T1000 (cell line): ENCODE measurements around the gene SLC35E2B.
"Not testable (repeated sequence)": the region's sequence is repeated elsewhere in the genome, so short reads cannot be mapped to it uniquely, and the experiment has no call there.

ENCODE experiments used
- DNase-seq: peaks from one replicate; lab custom pipeline; 2025; ENCODE audit warnings: mixed read lengths; lab: John Stamatoyannopoulos, UW

Gene SLC35E2B

GRCh38 chr1:1692714-1693647, at the start of gene SLC35E2B:
SLC35E2B (minus strand) TSS chr1:1692795; CDS start chr1:1676699, 16,096 bp downstream.
- peak; percentile 88 for DNase-seq

DNA sequence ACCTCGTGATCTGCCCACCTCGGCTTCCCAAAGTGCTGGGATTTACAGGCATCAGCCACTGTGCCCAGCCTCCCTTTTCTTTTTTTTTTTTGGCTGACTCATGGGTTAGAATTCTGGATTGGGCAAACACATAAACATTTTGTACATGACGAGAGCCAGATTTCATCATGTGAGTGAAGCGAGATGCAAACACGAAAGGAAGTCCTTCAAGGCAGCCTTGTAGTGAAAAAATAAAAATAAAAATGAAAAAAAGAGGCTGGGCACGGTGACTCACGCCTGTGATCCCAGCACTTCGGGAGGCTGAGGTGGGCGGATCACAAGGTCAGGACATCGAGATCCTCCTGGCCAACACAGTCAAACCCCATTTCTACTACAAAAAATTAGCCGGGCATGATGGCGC, 48.4 kb upstream of the SLC35E2B start:
- peak; percentile 75 for DNase-seq

DNA sequence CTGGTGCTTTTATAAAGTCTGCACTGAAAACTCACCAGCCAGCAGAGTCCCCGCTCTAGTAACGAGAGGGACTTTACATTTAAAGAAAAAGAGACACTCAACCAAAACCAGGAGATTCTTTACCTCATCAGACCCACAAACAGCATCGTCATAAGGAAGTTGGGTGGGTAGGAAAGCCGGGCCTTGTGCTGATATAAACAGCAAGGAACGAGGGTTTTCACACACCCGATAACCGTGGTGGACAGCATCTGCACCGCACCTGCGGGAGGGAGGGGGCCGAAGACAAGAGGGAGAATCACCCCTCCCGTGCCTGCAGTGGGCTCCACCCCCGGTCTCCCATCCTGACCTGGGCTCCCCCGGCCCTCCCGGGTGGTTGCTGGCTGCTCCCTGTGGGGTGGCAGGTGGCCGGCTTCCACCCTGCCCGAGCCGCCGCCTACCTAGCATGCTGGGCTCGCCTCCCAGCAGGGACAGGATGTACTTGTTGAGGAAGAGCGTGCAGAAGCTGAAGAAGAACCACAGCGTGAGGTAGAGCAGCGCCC, 46.3 kb upstream of the SLC35E2B start:
- DNase-seq = not testable (repeated sequence)

DNA sequence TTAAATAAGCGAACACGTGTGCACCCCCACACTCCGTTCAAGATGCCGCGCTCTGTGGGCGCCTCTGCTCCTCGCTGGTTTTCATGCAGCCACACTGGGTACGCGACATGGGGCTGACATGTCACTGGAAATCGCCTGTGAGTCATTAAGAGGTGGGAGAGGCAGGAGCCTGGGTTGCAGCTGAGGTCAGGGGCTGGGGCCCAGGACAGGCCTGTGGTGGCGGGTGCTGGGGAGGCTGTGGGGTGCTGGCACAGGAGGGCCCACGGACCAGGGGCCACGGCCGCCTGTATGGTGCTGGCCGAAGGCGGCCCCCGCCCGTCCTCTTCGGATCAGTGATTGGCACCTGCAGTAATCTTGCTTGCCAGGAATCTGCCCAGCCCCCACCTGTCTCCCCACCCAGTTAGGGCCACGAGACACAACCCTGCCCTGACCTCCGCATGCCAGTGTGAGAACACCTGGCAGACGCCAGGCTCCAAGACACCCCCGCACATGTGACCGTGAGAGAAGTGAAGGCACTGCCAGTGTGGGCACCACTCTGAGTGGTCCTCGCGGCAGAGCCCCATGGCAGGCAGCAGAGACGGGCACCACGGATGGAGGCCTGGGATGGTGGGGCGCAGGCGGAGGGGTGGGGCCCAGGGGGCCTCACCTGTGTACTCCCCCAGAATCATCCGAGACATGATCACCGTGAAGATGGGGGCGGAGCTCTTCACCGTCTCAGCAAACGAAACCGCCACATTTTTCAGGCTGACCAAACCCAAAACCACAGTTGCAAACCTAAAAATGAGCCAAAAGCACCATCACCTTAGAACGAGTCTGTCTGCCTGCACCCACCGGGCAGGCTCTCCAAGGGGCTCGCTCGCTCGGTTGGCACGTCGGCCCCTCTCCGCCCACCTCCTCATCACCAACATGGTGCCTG, 45.3 kb upstream of the SLC35E2B start:
- DNase-seq = not testable (repeated sequence)

GRCh38 chr1:1732381-1732780, 39.8 kb upstream of the SLC35E2B start:
- DNase-seq = no peak

DNA sequence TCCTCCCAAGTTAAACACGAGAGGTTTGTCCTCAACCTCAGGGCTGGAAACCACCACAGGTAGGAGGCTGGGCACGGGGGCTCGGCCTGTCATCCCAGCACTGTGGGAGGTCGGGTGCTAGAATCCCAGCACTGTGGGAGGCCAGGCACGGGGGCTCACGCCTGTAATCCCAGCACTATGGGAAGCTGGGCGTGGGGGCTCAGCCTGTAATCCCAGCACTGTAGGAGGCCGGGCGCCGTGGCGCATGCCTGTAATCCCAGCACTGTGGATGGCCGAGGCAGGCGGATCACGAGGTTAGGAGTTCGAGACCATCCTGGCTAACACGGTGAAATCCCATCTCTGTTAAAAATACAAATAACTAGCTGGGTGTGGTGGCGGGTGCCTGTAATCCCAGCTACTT, 38.3 kb upstream of the SLC35E2B start:
- no peak for DNase-seq

- DNase-seq = not testable (repeated sequence)
Observed at GRCh38 chr1:1730230-1730629, 37.6 kb upstream of the SLC35E2B start.

GRCh38 chr1:1729116-1729816, 36.7 kb upstream of the SLC35E2B start:
- DNase-seq = not testable (repeated sequence)

DNA sequence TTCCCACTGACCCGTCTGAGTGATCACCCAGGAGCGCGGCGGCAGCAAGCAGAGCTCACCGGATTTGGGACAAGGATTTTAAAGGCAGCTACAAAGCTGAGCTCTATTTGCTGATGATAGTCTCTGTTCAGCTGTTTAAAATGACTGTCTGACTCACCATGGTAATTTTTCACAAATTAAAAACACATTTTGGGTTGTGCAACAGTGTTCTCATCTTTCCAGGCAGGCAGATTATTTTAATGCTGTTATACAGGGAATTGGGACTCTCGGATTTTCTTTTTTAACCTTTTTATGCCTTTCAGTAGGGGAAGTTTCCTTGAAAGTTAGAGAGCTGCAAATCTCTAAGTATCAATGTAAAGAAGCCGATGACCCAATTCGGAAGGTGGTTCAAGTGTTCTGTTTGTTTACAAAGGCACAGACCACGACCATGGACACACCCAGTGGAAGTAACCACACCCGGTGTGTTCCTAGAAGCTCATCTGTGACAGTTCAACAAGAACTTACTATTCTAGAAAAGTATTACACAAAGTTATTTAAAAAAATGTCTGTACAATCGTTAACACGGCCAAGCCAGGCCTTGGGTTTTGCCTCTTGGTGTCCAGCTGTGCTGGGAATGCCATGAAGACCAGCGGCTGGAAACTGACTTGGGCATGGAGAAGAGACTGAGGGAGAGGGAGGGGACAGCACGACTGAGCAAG, 35.9 kb upstream of the SLC35E2B start:
- not testable (repeated sequence) for DNase-seq

DNA sequence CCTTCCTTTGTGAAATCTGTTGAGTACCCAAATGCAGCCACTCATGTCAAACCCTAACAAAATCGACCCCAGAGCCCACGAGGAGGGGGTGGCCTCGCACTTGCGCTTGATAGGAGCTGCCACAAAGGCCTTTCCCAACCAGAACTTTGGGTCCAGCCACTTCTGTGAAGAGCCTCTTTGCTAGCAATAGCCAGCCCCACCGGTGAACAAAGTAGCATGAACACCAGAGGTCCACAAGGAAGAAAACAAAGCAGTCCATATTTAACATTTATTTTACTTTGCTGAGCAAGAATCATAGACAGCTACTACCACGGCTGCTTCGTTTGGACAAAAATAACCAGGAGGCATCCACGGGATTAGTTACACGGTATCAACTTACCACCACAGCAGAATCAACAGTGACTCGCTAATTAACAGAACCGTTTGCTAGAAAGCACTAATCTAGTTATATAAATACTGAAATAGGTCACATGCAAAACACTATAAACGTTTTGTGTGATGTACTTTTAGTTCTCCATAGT, 34.6 kb upstream of the SLC35E2B start:
- not testable (repeated sequence) for DNase-seq

GRCh38 chr1:1726088-1726487, 33.5 kb upstream of the SLC35E2B start:
- not testable (repeated sequence) for DNase-seq

DNA sequence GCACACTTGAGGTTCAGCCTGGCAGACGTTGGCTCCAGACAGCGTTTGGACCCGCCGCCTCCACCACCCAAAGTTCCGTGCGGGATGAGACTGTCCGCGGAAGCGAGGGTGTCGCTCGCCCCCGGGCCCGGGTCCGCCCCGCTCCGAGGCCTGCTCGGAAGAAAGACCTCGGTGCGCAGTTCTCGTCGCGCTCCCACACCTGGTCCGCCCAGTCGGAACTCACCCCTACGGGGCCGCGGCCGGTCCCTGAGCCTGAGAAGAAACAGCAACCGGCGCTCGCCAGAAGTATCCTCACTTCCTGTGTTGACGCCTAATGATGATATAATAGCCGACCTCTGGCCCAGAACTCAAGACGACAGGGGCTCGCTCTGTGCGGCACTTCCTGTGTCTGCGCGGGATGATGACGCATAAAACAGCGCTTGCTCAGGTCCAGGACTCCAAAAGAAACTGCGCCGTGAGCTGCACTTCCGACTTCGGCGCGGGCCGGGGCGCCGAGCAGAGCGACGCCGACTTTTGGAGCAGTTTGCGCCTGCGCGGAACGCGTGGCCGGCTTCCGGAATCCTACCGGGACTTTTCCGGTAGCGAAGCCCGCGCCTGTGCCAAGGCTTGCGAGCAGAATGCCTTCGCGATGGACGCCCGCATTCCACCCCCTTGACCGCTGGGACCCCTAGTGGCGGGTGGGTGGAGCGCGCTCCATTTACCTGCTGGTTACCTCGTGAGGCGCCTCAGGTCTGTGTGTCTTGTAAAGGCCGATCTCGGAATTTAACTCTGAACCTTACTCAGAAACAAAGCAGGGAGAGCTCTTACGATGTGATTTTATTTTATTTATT, 31.7 kb upstream of the SLC35E2B start, which contains the start of gene CDK11A:
Gene CDK11A (minus strand): TSS at position 323 of the 830 bp plus-strand sequence. CDS start 1,539 bp downstream, outside the sequence.
- DNase-seq = peak; percentile 96

DNA sequence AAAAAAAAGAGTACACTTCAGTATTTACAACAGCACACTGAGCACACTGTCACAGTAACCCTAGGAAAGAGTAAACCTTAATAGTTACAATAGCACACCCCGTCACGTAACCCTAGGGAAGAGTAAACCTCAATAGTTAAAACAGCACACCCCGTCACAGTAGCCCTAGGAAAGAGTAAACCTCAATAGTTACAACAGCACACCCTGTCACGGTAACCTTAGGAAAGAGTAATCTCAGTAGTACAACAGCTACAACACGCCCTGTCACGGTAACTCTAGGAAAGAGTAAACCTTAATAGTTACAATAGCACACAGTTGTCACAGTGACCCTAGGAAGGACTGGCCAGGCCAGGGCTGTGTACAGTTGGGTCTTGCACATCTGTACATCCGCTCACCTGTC, 28.6 kb upstream of the SLC35E2B start:
- no peak for DNase-seq

DNA sequence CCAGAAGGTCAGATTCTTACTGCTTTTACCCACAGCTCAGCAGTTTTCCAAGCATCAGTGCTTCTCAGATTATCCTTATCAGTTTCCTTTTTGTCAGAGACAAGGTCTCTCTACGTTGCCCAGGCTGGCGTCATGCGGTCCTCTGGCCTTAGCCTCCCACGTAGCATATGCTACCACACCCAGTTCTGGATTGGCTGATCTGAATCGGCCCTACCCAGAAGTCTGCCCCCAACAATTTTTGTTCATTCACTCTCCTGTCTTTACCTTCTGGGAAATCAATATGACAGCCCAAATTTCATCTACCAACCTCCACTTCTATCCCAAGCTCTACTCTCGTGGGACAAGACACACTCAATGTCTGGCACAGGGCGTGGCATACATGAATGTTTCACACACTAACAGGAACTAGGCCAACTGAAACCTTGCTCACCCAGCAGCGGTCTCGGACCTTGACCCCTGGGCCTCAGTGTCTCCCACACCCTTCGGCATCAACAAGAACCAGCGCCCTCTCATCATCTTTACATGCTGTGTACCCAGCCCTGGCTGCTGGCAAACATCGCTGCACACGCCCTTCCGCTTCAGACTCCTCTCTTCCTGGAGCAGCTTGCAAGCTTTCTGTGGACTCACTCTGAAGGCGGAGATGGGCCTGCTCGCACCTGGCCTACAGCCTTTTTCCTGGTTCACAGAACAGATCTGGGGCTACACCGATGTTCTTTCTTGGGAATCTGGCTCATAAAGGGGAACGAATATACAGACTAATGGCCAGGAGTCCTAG, 22.7 kb upstream of the SLC35E2B start:
- not testable (repeated sequence) for DNase-seq

DNA sequence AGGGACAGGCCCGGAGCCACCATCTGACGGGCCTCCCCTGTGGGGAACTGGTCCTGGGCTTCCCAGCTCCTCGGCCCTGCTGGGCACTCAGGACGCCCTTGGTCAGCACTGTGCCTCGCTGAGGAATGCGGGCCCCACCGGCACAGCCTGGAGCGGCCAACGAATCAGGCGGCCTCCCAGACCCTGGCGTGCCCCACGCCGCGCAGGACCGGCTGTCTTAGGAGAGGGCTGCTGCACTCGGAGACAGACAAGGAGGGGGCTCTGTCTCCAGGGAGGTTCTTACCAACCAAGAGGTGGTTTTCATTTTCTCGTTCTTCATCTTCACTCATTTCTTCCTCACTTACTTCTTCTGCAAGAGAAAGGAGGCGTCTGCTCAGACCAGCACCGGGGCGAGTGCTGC, 15.3 kb upstream of the SLC35E2B start:
- DNase-seq = not testable (repeated sequence)

DNA sequence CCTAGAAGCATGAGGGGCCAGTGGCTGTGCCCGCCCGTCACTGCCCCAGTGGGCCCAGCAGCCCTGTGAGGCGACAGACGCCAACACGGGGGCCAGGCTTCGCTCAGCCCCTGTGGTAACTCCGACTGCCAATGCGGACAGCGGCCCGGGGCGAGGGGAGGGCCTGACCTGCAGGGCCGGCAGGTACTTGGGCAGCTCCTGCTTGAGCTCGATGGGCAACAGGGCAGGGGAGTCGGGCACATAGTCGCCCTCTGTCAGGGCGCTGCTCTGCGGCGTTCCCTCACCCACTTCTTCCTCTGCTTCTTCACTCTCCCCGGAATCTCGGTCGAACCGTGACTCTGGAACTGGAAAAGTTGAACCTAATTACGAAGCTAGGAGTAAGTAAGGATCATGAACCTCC, 14.6 kb upstream of the SLC35E2B start:
- not testable (repeated sequence) for DNase-seq

GRCh38 chr1:1705623-1706022, 13.0 kb upstream of the SLC35E2B start:
- not testable (repeated sequence) for DNase-seq

DNA sequence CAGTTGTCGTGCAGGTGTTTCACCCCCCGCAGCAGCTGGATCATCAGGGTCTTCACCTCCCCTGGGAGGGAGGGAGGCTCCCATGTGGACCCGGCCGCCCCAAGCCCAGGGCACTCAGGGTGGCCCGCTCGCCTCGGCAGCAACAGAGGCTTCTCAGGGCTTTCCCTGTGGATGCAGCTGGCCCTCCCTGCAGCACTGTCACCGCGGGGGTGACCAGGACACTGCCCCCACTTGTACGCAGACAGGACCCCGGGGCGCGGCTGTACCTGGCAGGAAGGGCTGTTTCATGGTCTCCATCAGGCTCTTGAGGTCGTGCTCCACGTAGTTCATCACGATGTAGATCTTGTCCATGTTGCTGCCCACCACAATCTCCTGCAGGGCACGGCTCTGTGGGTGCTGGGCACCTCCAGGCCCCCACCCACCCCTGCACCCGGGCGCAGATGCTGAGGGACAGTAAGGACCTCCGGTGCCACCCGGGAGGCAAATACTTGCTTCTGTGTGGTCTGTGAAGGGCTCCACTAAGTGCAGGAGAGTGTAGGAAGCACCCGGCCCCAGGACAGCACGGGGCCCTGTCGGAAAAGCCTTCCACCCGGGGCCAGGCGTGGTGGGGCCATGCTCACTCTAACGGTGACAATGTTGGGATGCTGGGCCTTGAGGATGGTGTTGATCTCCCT, 11.8 kb upstream of the SLC35E2B start:
- not testable (repeated sequence) for DNase-seq
